Measurements from ENCODE around the gene TREML2.

TREML2 gene

GRCh38 chr6:41204156-41204555 is 3.2 kb upstream of the TREML2 start:
- Histone ChIP-seq H3K79me2 (ENCODE audit: insufficient read depth, low read length) (no peaks in the 10 kb centered on the region), H2AFZ (ENCODE audit: low read depth, low read length) (no peak overlapping the region), H3K36me3 (ENCODE audit: insufficient read depth, low read length) (no peaks in the 10 kb centered on the region), H4K20me1 (ENCODE audit: insufficient read depth, low read length) (no peaks in the 10 kb centered on the region), H3K9ac (ENCODE audit: low read depth, low read length) (no peak overlapping the region), H3K4me2 (ENCODE audit: insufficient read depth, low read length) (no peak overlapping the region), H3K4me3 (ENCODE audit: low read depth in 1 of 2, low read length in 2 of 2) (no peak overlapping the region), H3K9me3 (ENCODE audit: insufficient read depth, low read length, severe bottlenecking) (no peaks in the 10 kb centered on the region), H3K27ac (ENCODE audit: low read length) (no peak overlapping the region), H3K27me3 (ENCODE audit: insufficient read depth, low read length, poor library complexity) (no peaks in the 10 kb centered on the region), H3K4me1 (ENCODE audit: insufficient read depth, low read length) (peaks cover 50% of the 10 kb centered on the region)
- no peak for TF ChIP-seq CTCF (IDR thresholded peaks at IDR 0.05; ENCODE audit: borderline replicate concordance, extremely low read depth, low read length, poor library complexity, severe bottlenecking)
- TF ChIP-seq EZH2 (IDR thresholded peaks at IDR 0.05; ENCODE audit: borderline replicate concordance, low read depth, low read length, severe bottlenecking): no peak
- DNase-seq: no peak
- ATAC-seq (ENCODE audit: insufficient read depth, low read depth): no peak

GRCh38 chr6:41201764-41202173 is 820 bp upstream of the TREML2 start:
- peaks cover 58% of the 10 kb centered on the region for H3K4me1 ChIP-seq (ENCODE audit: insufficient read depth, low read length)
- H3K4me2 ChIP-seq (ENCODE audit: insufficient read depth, low read length): peak overlapping the region; percentile 61
- no peaks in the 10 kb centered on the region for H3K36me3 ChIP-seq (ENCODE audit: insufficient read depth, low read length)
- H3K79me2 ChIP-seq (ENCODE audit: insufficient read depth, low read length): no peaks in the 10 kb centered on the region
- no peaks in the 10 kb centered on the region for H3K9me3 ChIP-seq (ENCODE audit: insufficient read depth, low read length, severe bottlenecking)
- no peaks in the 10 kb centered on the region for H4K20me1 ChIP-seq (ENCODE audit: insufficient read depth, low read length)
- peak overlapping the region; percentile 59 for H3K9ac ChIP-seq (ENCODE audit: low read depth, low read length)
- no peaks in the 10 kb centered on the region for H3K27me3 ChIP-seq (ENCODE audit: insufficient read depth, low read length, poor library complexity)
- H3K27ac ChIP-seq (ENCODE audit: low read length): peak overlapping the region; percentile 92
- DNase-seq (peak; percentile 72), ATAC-seq (ENCODE audit: insufficient read depth, low read depth) (peak; percentile 13)
- H3K4me3 ChIP-seq (ENCODE audit: low read depth in 1 of 2, low read length in 2 of 2): peak overlapping the region in 1 of 2 experiments; percentile 47; a peak in 2 of 4 replicates
- TF ChIP-seq EZH2 (IDR thresholded peaks at IDR 0.05; ENCODE audit: borderline replicate concordance, low read depth, low read length, severe bottlenecking) (no peak), CTCF (IDR thresholded peaks at IDR 0.05; ENCODE audit: borderline replicate concordance, extremely low read depth, low read length, poor library complexity, severe bottlenecking) (no peak)
- H2AFZ ChIP-seq (ENCODE audit: low read depth, low read length): peak overlapping the region; percentile 52

GRCh38 chr6:41200296-41200900 is 551 bp downstream of the TREML2 start:
- Histone ChIP-seq H2AFZ (ENCODE audit: low read depth, low read length) (peak overlapping the region; percentile 52), H3K79me2 (ENCODE audit: insufficient read depth, low read length) (no peaks in the 10 kb centered on the region), H3K9ac (ENCODE audit: low read depth, low read length) (peak overlapping the region; percentile 59), H3K27me3 (ENCODE audit: insufficient read depth, low read length, poor library complexity) (no peaks in the 10 kb centered on the region), H4K20me1 (ENCODE audit: insufficient read depth, low read length) (no peaks in the 10 kb centered on the region), H3K4me3 (ENCODE audit: low read depth in 1 of 2, low read length in 2 of 2) (peak overlapping the region in 1 of 2 experiments; percentile 47; a peak in 2 of 4 replicates), H3K9me3 (ENCODE audit: insufficient read depth, low read length, severe bottlenecking) (no peaks in the 10 kb centered on the region), H3K4me1 (ENCODE audit: insufficient read depth, low read length) (peaks cover 58% of the 10 kb centered on the region), H3K4me2 (ENCODE audit: insufficient read depth, low read length) (peak overlapping the region; percentile 61), H3K27ac (ENCODE audit: low read length) (peak overlapping the region; percentile 92), H3K36me3 (ENCODE audit: insufficient read depth, low read length) (no peaks in the 10 kb centered on the region)
- peak; percentile 97 for DNase-seq
- TF ChIP-seq EZH2 (IDR thresholded peaks at IDR 0.05; ENCODE audit: borderline replicate concordance, low read depth, low read length, severe bottlenecking) (no peak), CTCF (IDR thresholded peaks at IDR 0.05; ENCODE audit: borderline replicate concordance, extremely low read depth, low read length, poor library complexity, severe bottlenecking) (no peak)
- peak; percentile 73 for ATAC-seq (ENCODE audit: insufficient read depth, low read depth)

Measured in DND-41 (cell line).